ENCODE data around the gene POLR2H.
A peak's percentile ranks its signal among the peaks of the same experiment; 100 is the strongest.

Gene POLR2H

DNA sequence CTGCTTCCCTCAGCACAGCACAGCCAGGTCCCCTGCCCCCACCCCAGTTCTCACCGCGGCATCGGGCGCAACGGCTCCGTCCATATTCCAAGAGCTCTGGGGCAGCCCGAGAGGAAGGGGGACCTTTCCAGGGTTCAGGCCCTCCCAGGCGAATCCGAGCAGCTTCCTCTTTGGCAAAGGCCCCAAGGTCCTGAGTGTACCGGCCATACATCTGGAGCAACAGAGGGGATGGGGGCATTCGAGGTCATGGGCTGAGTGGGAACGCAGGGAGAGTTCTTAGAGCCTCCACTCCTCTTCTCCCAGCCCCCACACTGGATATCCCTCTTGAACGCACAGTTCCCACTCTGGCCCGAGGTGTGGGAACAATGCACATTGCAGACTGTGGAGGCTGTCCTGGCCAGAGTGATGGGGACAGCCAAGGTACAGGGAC, 2.6 kb upstream of the POLR2H start:
- 90 to 91% methylated on average over 14 of the region's 14 CpGs for WGBS, 2 experiments
- H3K36me3 ChIP-seq (ENCODE audit: control insufficient read depth, insufficient read depth, low read length), result peaks cover 29% of the 10 kb centered on the region
- H3K4me1 ChIP-seq (ENCODE audit: control insufficient read depth, insufficient read depth, low read length), result peaks cover 14% of the 10 kb centered on the region
- H3K27ac ChIP-seq (ENCODE audit: insufficient read depth, low read depth, low read length, poor library complexity, severe bottlenecking), result no peak overlapping the region
- no peaks in the 10 kb centered on the region for H3K9me3 ChIP-seq (ENCODE audit: control insufficient read depth, low read length)
- no peaks in the 10 kb centered on the region for H3K27me3 ChIP-seq (ENCODE audit: control insufficient read depth, insufficient read depth, low read length, poor library complexity, severe bottlenecking)
- no peak overlapping the region for H3K4me3 ChIP-seq (ENCODE audit: insufficient read depth, low read depth, low read length)

- Histone ChIP-seq H3K9me3 (ENCODE audit: control insufficient read depth, low read length) (no peaks in the 10 kb centered on the region), H3K36me3 (ENCODE audit: control insufficient read depth, insufficient read depth, low read length) (peaks cover 29% of the 10 kb centered on the region), H3K27ac (ENCODE audit: insufficient read depth, low read depth, low read length, poor library complexity, severe bottlenecking) (peak overlapping the region; percentile 59), H3K4me3 (ENCODE audit: insufficient read depth, low read depth, low read length) (peak overlapping the region; percentile 86), H3K4me1 (ENCODE audit: control insufficient read depth, insufficient read depth, low read length) (peaks cover 14% of the 10 kb centered on the region), H3K27me3 (ENCODE audit: control insufficient read depth, insufficient read depth, low read length, poor library complexity, severe bottlenecking) (no peaks in the 10 kb centered on the region)
- 14 to 16% methylated on average over 9 of the region's 9 CpGs for WGBS, 2 experiments
Observed at GRCh38 chr3:184359610-184360009, 1.9 kb upstream of the POLR2H start.

GRCh38 chr3:184360070-184360928, 1.2 kb upstream of the POLR2H start:
- Histone ChIP-seq H3K4me1 (ENCODE audit: control insufficient read depth, insufficient read depth, low read length) (peaks cover 14% of the 10 kb centered on the region), H3K36me3 (ENCODE audit: control insufficient read depth, insufficient read depth, low read length) (peaks cover 33% of the 10 kb centered on the region), H3K27me3 (ENCODE audit: control insufficient read depth, insufficient read depth, low read length, poor library complexity, severe bottlenecking) (no peaks in the 10 kb centered on the region), H3K27ac (ENCODE audit: insufficient read depth, low read depth, low read length, poor library complexity, severe bottlenecking) (peak overlapping the region; percentile 18), H3K9me3 (ENCODE audit: control insufficient read depth, low read length) (no peaks in the 10 kb centered on the region), H3K4me3 (ENCODE audit: insufficient read depth, low read depth, low read length) (peak overlapping the region; percentile 86)
- WGBS, 2 experiments, result 10 to 14% methylated on average over 12 of the region's 12 CpGs

DNA sequence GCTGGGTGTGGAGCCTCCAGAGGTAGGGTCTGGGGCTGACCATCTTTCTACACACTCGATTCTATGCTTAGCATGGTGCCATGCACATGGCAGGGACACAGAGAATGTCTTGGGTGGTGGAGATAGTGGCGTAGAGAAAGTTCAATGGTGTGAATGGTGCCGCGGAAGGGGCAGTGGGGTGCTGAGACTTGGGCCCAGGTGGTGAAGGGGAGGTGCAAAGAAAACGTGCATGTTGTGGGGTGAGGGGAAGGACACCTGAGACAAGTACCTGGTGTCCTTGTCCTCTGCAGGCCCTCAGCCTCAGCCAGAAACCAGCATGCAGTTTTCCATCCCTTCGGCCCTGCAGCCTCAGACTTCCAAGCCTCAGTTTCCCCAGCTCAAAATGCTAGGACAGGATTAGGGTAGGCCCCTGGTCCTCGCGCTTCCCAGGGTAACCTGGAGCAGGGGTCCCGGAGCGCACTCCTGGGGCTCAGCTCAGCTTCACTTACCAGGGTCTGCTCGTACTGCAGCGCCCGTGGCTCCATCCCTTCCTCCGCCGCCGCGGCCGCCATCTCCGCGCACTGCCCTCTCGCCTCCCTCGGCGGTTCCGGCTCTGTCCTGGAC, 480 bp upstream of the POLR2H start:
- H3K27me3 ChIP-seq (ENCODE audit: control insufficient read depth, insufficient read depth, low read length, poor library complexity, severe bottlenecking), result no peaks in the 10 kb centered on the region
- H3K36me3 ChIP-seq (ENCODE audit: control insufficient read depth, insufficient read depth, low read length), result peaks cover 29% of the 10 kb centered on the region
- H3K4me3 ChIP-seq (ENCODE audit: insufficient read depth, low read depth, low read length), result peak overlapping the region; percentile 86
- no peaks in the 10 kb centered on the region for H3K9me3 ChIP-seq (ENCODE audit: control insufficient read depth, low read length)
- peaks cover 14% of the 10 kb centered on the region for H3K4me1 ChIP-seq (ENCODE audit: control insufficient read depth, insufficient read depth, low read length)
- 6% methylated on average over 24 of the region's 24 CpGs for WGBS, 2 experiments
- no peak overlapping the region for H3K27ac ChIP-seq (ENCODE audit: insufficient read depth, low read depth, low read length, poor library complexity, severe bottlenecking)

DNA sequence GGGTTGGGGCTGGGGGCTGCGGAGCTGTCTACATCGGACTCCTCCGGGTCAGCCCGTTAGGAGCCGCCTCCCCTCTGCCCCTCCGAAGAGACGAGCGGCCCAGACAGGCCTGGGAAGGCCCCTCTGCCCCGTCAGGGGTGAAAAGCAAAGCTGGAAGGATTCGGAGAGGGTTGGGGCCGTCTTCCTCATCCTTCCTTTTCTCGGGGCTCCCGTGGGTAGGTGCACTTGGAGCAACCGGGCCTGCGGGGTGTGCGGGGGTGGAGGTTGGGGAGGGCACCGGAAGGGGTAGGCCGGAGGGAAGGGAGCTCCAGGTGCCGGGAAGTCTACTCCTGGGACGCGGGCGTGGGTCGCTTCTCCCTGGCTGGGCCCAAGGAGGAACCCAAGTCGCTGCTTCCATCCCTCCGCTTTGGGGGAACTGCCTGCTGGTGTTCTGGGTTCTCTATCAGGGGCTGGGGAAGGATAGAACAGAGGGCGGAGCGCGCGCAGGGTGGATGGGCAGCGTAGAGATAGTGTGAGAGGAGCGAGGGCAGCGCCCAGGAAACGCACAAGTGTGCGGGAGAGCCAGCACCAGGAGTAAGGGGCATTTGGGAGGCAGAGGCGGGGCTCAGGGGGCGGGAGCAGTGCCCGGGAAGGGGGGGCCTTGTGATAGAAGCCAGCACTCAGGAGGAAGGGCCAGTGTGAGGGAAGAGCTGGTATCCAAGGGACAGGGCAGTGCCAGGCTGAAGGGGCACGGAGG, 590 bp downstream of the POLR2H start:
- 1% methylated on average over 38 of the region's 38 CpGs for WGBS, 2 experiments
- Histone ChIP-seq H3K4me1 (ENCODE audit: control insufficient read depth, insufficient read depth, low read length) (peaks cover 14% of the 10 kb centered on the region), H3K4me3 (ENCODE audit: insufficient read depth, low read depth, low read length) (peak overlapping the region; percentile 86), H3K36me3 (ENCODE audit: control insufficient read depth, insufficient read depth, low read length) (peaks cover 30% of the 10 kb centered on the region), H3K9me3 (ENCODE audit: control insufficient read depth, low read length) (no peaks in the 10 kb centered on the region), H3K27ac (ENCODE audit: insufficient read depth, low read depth, low read length, poor library complexity, severe bottlenecking) (peak overlapping the region; percentile 100), H3K27me3 (ENCODE audit: control insufficient read depth, insufficient read depth, low read length, poor library complexity, severe bottlenecking) (no peaks in the 10 kb centered on the region)

GRCh38 chr3:184362668-184363546, 1.4 kb downstream of the POLR2H start:
- Histone ChIP-seq H3K4me3 (ENCODE audit: insufficient read depth, low read depth, low read length) (peak overlapping the region; percentile 86), H3K27ac (ENCODE audit: insufficient read depth, low read depth, low read length, poor library complexity, severe bottlenecking) (peak overlapping the region; percentile 100), H3K27me3 (ENCODE audit: control insufficient read depth, insufficient read depth, low read length, poor library complexity, severe bottlenecking) (no peaks in the 10 kb centered on the region), H3K36me3 (ENCODE audit: control insufficient read depth, insufficient read depth, low read length) (peaks cover 30% of the 10 kb centered on the region), H3K9me3 (ENCODE audit: control insufficient read depth, low read length) (no peaks in the 10 kb centered on the region), H3K4me1 (ENCODE audit: control insufficient read depth, insufficient read depth, low read length) (peaks cover 14% of the 10 kb centered on the region)
- 1% methylated on average over 68 of the region's 68 CpGs for WGBS, 2 experiments

DNA sequence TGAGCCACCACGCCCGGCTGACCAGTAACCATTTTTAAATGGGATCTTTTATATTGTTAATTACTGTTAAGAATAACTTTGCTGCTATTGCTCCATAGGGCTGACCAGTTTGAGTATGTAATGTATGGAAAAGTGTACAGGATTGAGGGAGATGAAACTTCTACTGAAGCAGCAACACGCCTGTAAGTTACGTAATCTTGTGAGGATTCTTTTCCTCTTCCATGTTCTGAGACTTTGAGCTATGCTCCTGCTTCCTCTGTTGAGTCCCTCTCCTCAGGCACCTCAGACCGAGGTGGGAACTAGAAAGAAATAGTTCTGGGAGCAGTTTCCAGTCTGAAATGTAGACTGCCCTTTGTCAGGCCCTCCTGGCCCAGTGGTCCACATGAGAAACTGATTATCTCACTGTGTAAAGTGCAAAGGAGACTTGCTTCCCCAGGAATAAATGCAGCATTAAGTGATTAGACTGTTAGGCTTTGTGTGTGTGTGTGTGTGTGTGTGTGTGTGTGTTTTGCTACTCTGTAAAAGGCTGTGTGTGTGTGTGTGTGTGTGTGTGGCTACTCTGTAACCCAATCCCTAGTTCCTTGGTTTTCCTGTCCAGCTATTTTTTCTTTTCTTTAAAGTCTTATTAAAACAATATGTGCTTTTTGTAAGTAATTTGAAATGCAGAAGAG, 5.2 kb downstream of the POLR2H start:
- WGBS, 2 experiments, result 96% methylated on average over 5 of the region's 5 CpGs
- Histone ChIP-seq H3K4me3 (ENCODE audit: insufficient read depth, low read depth, low read length) (no peak overlapping the region), H3K36me3 (ENCODE audit: control insufficient read depth, insufficient read depth, low read length) (peaks cover 40% of the 10 kb centered on the region), H3K9me3 (ENCODE audit: control insufficient read depth, low read length) (no peaks in the 10 kb centered on the region), H3K27me3 (ENCODE audit: control insufficient read depth, insufficient read depth, low read length, poor library complexity, severe bottlenecking) (no peaks in the 10 kb centered on the region), H3K4me1 (ENCODE audit: control insufficient read depth, insufficient read depth, low read length) (peaks cover 2% of the 10 kb centered on the region), H3K27ac (ENCODE audit: insufficient read depth, low read depth, low read length, poor library complexity, severe bottlenecking) (no peak overlapping the region)

DNA sequence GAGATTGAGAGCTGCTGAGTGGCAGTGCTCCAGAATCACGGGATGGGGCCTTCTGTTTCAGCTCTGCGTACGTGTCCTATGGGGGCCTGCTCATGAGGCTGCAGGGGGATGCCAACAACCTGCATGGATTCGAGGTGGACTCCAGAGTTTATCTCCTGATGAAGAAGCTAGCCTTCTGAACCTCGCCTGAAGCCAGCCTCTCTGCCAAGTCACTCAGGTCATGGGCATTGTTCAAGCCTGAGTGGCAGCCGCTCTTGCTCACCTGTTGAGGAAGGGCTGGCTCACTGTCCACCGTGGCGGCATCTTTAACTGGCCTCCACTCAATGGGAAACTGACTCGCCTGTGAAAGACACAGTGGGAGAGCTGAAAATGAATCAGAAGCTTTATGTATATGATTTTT, 6.6 kb downstream of the POLR2H start:
- H3K4me3 ChIP-seq (ENCODE audit: insufficient read depth, low read depth, low read length), result no peak overlapping the region
- H3K27me3 ChIP-seq (ENCODE audit: control insufficient read depth, insufficient read depth, low read length, poor library complexity, severe bottlenecking), result no peaks in the 10 kb centered on the region
- no peaks in the 10 kb centered on the region for H3K9me3 ChIP-seq (ENCODE audit: control insufficient read depth, low read length)
- H3K36me3 ChIP-seq (ENCODE audit: control insufficient read depth, insufficient read depth, low read length), result peaks cover 40% of the 10 kb centered on the region
- WGBS, 2 experiments, result 94 to 97% methylated on average over 9 of the region's 9 CpGs
- peaks cover 3% of the 10 kb centered on the region for H3K4me1 ChIP-seq (ENCODE audit: control insufficient read depth, insufficient read depth, low read length)
- no peak overlapping the region for H3K27ac ChIP-seq (ENCODE audit: insufficient read depth, low read depth, low read length, poor library complexity, severe bottlenecking)

DNA sequence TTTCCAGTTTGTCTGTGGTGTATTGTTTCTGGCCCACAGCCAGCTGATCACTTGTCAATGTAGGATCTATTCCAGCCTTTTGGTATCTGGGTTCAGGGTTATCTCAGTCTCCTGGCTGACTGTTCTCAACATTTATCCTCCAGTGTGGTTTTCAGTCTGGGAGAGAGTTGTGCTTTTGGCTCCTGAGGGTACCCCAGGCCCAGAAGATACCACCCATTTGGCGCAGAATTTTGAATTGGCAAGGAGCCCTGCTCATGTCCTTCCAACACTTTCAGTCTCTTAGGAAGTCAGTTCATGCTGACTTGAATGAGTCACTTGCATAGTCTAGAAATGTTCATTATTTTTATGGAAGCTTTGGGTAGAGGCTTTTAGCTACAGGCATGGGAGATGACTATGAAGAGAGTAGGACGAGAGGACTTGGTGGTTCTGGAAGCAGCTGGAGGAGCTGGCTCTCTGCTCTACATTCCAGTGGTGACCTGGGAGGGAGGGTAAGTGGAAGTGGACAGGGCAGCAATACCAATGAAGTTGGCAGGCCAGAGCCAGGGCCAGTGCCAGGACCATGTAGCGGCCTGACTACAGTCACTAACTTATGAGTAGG, 7.2 kb downstream of the POLR2H start:
- Histone ChIP-seq H3K27me3 (ENCODE audit: control insufficient read depth, insufficient read depth, low read length, poor library complexity, severe bottlenecking) (no peaks in the 10 kb centered on the region), H3K36me3 (ENCODE audit: control insufficient read depth, insufficient read depth, low read length) (peaks cover 40% of the 10 kb centered on the region), H3K4me3 (ENCODE audit: insufficient read depth, low read depth, low read length) (no peak overlapping the region), H3K4me1 (ENCODE audit: control insufficient read depth, insufficient read depth, low read length) (peaks cover 3% of the 10 kb centered on the region), H3K9me3 (ENCODE audit: control insufficient read depth, low read length) (no peaks in the 10 kb centered on the region), H3K27ac (ENCODE audit: insufficient read depth, low read depth, low read length, poor library complexity, severe bottlenecking) (no peak overlapping the region)
- 93 to 96% methylated on average over 3 of the region's 3 CpGs for WGBS, 2 experiments

All from ectodermal cell (in vitro differentiated cells).